NOMO-1 treated with dmso at 0.1 percent for 144 hours (cell line): ENCODE data around the gene DSCAM.

Source experiments
- DNase-seq: peaks from one replicate; lab custom pipeline; 2025; ENCODE audit not compliant: unreplicated experiment; lab: John Stamatoyannopoulos, UW

The DSCAM gene

DNA sequence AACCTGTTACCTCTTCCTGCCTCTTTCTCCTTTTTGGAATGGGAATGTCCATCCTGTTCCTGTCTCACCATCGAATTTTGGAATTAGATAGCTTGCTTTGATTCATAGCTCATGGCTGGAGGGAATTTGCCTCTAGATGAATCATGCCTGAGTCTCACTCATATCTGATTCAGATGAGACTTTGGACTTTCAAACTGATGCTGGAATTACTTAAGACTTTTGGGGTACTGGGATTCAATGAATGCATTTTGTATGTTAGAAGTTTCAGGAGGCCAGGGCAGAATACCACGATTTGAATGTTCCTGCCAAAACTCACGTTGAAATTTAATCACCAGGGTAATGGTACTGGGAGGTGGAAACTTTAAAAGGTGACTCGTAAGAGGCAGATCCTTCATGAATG, 132.4 kb downstream of the DSCAM start:
- DNase-seq: no peak

DNA sequence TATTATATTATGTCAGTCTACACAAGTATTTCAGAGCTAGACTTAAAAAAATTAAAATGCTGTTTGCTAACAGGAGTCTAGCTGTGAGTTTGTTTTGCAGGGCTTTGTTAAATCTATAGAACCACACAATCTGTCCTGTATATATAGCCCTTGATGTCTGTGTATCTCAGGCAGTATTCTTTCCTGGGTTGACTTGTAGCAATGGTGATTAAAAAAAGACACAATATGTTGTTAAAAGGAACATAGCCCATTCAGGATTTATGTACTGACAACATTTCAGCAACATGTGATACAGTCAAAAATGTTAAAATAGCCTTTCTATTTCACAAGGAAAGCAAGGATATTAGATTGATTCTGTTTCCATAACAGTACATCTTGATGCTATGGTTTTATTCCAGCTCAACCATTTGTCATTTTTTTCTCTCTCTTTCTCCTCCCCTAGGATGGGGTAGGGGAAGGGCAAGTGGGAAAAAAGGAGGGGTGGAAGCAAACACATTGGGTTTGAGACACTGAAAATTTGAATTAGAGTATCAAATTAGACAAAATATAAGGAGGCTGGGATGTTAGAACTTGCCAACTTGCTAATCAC, 139.2 kb downstream of the DSCAM start:
- DNase-seq: no peak

DNA sequence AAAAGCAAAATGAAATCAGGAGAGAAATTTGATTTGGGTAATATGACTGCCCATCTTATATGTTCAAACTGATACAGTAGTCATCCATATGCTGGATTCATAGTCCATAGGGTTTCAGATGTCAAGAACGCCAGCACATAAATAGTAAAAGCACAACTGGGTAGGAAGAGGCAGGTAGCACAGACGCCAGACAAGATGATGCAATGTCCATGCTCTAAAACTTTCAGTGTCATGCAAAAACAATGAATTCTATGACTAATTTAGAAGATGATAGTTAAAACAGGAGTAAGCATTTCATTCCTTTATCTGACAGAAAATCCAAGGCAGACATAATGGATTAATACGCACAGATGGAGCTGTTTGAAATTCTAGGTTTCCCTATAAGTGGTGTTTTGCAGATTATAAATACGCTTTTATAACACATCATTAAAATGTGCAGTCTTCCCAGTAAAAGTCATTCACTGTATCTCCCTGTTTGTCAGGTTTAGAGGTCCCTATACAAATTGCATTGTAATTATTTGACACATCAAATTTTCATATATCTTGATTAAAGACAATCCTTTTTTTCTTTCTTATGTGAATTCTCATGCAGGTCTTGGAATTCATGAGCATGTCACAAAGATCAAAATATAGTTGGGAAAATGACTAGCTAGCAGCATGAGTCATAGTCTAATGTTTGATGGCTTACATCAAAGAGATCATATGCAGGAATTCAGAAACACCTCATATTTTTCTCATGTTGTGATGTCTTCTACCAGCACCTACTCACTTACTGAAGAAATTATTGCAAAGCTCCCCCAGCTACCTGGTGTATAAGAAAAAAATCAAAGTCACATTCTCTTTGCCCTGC, 139.9 kb downstream of the DSCAM start:
- no peak for DNase-seq

DNA sequence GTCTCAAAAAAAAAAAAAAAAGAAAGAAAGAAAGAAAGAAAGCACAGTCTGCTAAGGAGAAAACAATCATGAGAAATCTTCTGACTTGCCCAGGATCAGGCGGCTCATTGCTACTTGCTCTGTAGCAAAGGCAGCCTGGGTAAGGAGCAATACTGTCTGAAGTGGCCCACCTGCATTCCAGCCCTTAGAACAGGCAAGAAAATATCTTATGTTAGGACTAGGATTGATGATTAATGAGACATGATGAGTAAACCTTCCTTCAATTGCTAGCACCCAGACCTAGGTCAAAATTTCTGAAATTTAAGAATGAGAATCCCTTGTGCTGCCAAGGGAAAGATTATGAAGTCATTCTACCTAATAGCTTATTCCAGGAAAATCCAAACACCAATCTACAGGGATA, 140.8 kb downstream of the DSCAM start:
- DNase-seq: no peak

DNA sequence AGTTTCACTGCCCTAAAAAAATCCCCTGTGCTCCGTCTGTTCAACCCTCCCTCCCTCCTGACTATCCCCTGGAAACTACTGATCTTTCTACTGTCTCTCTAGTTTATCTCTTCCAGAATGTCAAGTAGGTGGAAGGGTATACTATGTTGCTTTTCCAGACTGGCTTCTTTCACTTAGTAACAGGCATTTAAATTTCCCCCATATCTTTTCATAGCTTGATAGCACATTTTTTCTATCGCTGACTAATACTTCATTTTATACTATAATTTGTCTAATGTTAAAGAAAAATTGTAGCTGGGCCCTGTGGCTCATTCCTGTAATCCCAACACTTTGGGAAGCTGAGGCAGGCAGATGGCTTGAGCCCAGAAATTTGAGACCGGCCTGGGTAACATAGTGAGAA, 142.8 kb downstream of the DSCAM start:
- DNase-seq: no peak

DNA sequence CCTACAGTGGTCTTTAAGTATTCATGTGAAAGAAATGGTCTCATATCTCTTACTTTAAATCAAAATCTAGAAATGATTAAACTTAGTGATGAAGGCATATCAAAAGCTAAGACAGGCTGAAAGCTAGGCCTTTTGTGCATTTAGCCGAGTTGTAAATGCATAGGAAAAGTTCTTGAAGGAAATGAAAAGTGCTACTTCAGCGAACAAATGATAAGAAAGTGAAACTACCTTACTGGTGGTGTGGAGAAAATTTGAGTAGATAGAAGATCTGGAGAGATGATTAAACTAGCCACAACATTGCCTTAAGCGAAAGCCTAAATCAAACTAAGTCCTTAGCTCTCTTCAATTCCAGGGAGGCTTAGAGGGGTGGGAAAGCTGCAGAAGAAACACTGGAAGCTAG, 147.6 kb downstream of the DSCAM start:
- DNase-seq: no peak

DNA sequence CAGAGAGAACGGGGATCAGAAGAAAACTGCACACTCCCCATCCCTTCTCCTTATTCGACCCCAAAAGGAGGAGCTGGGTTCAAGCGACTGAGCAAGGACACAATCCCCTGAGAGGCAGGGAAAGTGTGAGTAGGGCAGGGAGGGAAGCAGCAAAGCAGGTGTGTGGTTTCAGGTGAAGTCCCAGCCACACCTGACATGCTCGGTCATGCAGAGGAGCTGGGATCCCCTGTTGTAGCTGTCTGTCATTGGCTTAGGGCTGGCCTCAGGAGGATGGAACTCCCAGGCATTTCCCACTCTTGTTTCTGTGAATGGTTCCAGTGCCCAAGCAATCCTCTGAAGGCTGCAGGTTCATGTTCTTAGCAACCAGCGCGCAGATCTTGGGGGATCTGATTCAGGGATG, 150.7 kb downstream of the DSCAM start:
- no peak for DNase-seq

DNA sequence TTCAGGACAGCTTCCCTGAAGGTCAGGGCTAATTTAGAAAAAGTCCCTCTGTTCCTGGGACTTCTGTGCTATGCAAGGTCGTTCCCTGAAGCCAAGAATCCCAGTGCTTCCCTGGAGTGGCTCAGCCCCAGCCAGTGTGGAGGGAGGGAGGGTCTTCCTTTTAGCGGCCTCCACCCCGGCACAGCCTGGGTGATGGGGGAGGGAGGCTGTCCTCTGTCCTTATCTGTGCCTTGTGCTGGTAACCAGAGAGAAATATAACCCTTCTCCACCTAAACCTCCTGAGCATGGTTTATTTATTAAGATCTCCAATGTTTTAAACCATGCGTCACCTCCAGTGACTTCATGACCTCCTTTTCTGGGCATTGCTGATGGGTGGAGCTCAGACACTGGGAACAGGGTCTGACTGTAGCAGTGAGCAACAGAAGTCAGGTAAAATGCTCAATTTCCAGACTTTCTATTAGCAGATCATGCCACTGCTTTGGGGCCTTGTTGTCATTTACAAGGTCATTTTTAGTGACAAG, 157.1 kb downstream of the DSCAM start:
- no peak for DNase-seq

DNA sequence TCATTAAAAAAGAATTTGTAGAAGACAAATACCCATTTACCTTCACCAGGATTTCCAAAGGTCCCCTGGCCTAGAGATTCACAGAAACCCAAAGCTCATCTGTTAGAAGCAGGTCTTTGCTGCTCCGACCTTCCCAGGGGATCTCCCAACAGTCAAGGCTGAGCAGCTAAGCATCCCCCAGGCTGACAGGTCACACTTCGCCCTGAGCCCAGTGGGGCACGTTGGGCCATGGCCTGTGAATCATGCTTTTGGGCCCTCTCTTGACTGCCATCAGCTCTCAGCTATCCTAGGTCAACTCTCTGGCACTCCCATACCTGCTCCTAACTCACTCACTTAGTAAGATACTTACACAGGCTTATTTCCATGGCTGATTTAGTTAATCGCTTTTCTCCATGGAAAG, 157.7 kb downstream of the DSCAM start:
- DNase-seq: no peak

DNA sequence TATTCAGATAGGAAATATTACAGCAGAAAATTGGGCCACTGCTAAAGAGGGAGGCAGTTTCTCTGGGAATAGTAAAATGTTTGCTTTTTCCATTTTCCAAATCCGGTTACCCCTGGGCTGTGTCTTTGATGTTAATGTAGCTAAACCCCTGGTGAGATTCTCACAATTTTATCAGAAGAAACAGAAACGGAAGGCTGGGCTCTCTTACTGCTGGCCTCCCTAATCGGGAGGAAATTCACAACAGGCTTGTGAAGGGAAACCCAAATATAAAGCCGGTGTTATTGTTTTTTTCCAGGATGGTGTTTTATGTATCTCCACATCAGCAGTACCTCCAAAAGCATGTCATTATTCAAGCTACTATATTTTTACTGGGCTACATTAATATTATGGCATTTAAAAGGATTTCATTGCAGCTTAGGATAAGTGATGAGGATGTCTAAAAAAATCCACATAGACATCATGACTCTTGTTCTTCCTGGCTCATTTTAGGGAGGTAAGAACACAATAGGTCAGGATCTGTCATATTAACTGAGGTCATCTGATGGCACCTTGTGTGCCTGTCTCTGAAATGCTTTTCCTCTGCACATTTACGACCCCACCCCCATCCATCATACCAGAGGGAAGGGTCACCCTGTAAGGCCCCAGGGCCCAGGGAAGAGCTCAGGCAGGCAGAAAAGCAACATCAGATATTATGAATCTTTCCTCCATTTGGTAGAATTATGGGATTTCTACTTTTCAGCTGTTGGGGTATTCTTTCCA, 158.7 kb downstream of the DSCAM start:
- DNase-seq: no peak

DNA sequence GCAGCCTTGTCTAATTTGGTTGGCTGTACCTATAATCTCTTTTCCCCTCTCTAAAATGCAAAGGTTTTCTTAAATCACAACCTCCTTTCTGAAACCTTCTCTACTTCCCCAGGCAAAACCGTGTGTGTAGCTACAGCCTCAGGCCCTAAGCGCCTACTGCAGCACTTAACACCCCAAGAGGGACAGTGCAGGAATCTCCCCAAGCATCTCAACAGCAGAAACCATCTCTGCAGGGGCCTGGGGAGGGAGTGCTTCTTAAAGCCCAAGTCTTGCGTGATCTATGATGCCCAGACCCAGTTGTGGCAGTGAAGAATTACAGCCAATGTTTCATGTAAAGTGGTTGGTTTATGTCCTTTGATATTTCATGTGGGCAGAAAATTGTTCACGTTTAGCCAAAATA, 159.3 kb downstream of the DSCAM start:
- no peak for DNase-seq

DNA sequence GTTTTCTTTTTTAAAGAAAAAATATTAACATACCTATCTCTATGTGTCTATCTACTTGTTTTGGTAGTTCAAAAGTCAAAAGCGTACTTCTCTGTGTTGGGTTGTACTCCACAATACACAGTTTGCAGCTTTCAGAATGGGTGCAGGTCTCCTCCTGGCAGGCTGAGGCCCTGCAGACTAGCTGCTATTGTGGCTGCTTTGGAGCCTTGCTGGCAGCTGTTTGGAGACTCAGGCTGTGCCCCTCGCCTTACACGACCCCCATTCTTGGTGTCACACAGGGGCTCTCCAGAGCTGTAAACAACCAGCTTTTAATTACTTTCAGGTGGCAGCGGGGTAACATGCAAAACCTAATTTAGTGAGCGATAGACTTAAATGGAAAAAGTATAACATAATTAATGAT, 160.4 kb downstream of the DSCAM start:
- DNase-seq: no peak

DNA sequence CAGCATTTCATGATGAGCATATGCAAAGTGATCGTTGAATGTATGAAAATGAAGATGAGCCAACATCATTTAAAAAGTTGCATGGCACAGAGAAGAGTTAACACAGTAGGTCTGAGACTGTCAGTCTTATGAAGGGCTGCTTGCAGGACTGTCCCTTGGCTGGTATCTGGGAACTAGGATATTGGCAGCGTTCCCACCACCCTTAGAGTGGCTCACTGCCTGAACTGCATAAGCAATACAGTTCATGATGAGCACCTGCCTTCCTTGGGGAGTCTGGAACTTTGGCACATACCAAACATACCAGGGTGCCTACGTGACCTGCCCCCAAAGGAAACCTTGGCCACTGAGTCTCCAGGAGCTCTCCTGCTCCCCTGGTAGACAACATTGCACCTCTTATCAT, 161.8 kb downstream of the DSCAM start:
- DNase-seq: no peak

DNA sequence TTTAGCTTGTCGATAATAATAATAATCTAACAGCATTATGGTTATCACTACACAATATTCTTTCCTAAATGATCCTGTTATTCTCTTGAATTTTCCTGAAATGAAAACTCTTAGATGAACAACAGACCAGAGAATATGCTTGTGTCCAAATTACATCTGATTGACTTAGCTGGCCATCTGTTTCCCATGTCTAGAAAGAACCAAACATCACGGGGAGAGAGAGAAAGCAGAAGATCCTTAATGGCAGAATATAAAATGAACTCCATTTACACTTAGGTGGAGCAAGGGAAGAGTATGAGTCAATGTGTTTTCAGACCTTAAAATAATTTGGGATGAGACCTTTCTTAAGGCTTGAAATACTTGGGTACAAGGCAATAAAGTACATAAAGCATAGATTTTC, 162.2 kb downstream of the DSCAM start:
- DNase-seq: no peak

DNA sequence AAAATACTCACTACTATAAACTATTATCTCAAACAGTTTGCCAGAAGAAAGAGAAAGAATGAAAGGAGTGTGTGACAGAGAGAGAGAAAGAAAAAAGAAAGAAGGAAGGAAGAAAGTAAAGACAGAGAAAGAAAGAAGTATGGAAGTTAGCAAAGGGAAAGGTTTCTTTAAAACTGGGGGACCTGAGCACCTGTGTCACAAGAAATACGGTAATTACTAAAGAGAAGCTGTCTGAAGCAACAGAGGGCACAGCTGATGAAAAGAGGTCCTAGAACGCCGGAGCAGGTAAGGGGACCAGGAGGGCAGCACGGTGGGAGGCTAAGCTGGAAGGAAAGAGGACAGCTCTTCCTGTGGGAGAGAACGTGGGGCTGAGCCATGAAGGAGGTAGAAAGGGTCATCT, 163.6 kb downstream of the DSCAM start:
- no peak for DNase-seq

DNA sequence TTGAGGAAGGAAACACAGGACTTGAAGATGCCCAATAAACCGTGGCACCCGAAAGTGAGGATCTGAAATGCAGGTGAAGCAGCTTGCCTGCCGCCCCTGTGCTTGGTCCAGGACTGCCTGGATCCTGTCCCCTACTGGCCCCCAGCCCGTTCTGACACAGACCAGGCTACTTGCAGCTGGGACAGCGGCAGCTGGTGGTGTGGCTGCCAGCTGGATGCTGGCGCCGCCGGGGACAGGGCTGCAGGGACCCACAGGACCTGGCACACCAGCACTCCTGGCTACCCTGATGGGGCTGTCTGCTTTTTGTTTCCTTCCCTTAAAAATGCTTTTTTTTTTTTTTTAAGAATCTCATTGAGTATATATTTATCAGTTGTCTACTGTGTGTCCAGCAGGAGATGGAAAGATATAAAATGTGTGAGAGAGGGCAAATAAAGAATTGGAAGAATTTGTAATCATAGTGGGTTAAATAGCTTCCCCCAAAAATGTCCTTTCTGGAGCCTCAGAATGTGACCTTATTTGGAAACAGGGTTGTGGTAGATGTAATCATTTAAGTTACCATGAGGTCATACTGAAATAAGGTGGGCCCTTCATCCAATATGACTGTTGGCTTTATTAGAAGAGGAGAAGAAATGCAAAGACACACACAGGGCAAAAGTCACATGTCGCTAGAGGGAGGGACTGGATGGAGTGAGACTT, 165.6 kb downstream of the DSCAM start:
- no peak for DNase-seq

DNA sequence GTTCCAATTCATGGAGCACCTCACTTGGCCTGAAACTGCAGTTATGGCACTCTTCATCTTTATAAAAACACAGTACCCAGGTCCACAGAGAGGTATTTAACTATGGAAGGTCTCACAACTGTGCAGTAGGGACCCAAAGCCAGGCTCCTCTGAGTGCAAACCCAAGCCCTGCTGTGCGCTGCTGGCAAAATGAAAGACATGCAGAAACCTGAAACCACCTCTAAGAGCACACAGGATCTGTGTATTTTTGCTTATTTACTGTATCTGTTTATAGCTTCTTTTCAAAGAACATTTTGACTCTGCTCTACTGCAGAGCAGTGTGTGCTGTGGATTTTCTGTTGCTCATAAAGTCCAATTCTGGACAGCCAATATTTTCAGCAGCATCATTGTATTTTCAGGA, 166.6 kb downstream of the DSCAM start:
- DNase-seq: no peak

DNA sequence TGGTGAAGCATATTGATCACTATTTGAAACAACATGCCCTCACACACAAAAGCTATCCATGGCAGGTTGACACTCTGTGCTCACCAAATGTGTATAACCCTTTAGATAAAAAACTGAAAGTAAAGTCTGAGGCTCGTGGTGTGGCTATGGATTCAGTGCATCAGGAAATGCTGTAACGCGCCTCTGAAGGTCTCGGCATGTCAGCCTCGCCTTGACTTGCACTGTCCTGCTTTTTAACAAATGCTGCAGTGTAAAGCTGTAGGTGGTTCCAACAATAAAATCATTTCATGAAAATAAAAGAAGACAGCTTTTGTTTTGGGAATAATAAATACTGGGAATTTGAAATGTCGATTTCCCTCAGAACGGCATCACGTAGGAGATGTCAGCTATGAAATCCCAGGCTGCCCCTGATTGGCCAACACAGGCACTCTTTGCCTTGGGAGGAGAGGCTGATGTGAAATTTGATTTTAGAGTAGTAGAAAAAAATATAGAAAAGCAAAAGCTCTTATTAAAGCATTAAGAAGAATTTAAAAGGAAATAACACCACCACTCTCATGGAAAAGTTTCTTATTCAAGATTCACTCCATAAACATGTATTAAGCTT, 168.2 kb downstream of the DSCAM start:
- no peak for DNase-seq

DNA sequence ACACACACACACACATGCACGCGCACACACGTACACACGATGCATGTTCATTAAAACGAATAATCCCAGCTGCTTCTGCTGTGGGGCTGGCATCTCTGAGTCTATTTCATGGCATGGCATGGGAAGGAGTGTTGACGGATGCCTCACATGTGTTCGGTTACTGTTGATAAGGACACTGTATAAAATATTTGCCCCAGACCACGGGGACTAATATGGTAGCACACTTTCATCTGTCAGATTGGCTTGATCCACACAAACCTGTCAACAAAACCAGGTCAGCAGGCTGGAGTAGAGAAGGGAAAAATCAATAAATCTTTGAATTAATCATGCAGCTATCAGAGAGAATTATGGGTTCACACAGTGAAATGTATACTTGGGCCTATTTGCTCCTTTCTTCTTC, 171.9 kb downstream of the DSCAM start:
- no peak for DNase-seq

DNA sequence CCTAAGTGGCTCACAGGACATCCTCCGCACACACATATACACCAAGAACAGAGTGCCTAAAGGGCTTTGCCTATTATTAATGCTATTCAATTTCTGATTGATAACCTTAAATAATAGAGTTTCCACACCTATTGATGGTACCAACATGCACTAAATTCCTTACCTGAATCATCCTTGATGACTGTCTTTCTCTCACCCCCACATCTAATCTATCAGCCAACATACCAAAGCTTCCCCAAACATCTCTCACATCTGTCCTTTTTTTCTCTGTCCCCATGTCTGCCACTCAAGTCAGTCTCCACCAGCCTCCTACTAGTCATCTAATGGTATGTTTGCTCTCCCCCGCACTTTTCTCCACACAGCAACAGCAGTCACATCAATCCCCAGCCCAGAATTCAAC, 174.4 kb downstream of the DSCAM start:
- DNase-seq: no peak

DNA sequence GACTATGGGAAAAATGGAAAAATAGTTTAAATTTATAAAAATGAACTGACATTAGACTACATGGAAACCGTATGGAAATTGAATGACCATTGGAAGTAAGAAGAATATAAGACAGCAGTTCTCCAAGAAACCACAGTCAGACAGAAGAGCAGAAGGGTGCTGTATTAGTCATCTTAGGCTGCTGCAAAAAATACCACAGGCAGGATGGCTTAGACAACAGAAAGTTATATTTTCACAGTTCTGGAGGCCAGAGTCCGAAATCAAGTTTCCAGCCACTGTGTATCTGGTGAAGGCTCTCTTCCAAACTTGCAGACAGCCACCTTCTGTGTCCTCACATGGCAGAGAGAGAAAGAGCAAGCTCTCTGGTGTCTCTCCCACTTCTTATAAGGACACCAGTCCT, 175.2 kb downstream of the DSCAM start:
- DNase-seq: no peak
